HepG2 (cell line): ENCODE measurements around the gene TSSK3. TPM values are rescaled to one million over a fixed set of nuclear protein-coding genes. Genes with fewer than 3 reads are reported as not detected.

Source experiments
- JUNB ChIP-seq: sonication (generic); formaldehyde crosslinking; IDR thresholded peaks from 2 replicates; pipeline ENCODE4 v1.8.0; 2022; ENCODE audit warnings: missing genetic modification reagents, mild to moderate bottlenecking, borderline replicate concordance
- KAT8 ChIP-seq: IDR thresholded peaks from 2 replicates; pipeline ENCODE4 v1.6.1; 2016; ENCODE audit warnings: missing genetic modification reagents, missing compliant biosample characterization
- KDM1A ChIP-seq: IDR thresholded peaks from 2 replicates; pipeline ENCODE4 v1.6.1; 2016; ENCODE audit warnings: missing compliant biosample characterization
- MED13 ChIP-seq: sonication (generic); formaldehyde crosslinking; IDR thresholded peaks from 2 replicates; pipeline ENCODE4 v1.5.0; 2020; ENCODE audit warnings: missing genetic modification reagents
- MNT ChIP-seq: fragments of 450-650 bp; IDR thresholded peaks from 2 replicates; pipeline ENCODE4 v1.6.1; 2016
- NCOR1 ChIP-seq: fragments of 200-600 bp; sonication (generic); IDR thresholded peaks from 2 replicates; pipeline ENCODE4 v1.7.0; 2017; ENCODE audit warnings: antibody characterized with exemption, low read length, borderline replicate concordance
- NR2C2 ChIP-seq: sonication (generic); formaldehyde crosslinking; IDR thresholded peaks from 2 replicates; pipeline ENCODE4 v1.4.0; 2020; ENCODE audit warnings: missing genetic modification reagents, mild to moderate bottlenecking, moderate library complexity, borderline replicate concordance
- RFX1 ChIP-seq: fragments of 450-650 bp; IDR thresholded peaks from 2 replicates; pipeline ENCODE4 v1.6.1; 2017
- ZBTB34 ChIP-seq: sonication (generic); formaldehyde crosslinking; IDR thresholded peaks from 2 replicates; pipeline ENCODE4 v1.8.0; 2022; ENCODE audit warnings: mild to moderate bottlenecking, missing genetic modification reagents
- ZNF709 ChIP-seq: sonication (generic); formaldehyde crosslinking; IDR thresholded peaks from 2 replicates; pipeline ENCODE4 v1.5.0; 2020; ENCODE audit warnings: mild to moderate bottlenecking, missing genetic modification reagents
- ZNF780A ChIP-seq: sonication (generic); formaldehyde crosslinking; IDR thresholded peaks from 2 replicates; pipeline ENCODE4 v1.8.0; 2022; ENCODE audit warnings: mild to moderate bottlenecking, missing genetic modification reagents, moderate library complexity
- polyA plus RNA-seq, 8 experiments: library from polyadenylated mRNA; depleted of rRNA in 3 of 8; stranded (reverse) in 7 of 8; unstranded in 1 of 8; fragments of >200 nt; fragmentation: Illumina TruSeq in 4 of 8; extraction: Trizol in 4 of 8; gene quantifications; 2 replicates each; pipeline versions ENCODE4 v1.2.1 to v1.2.3, GENCODE V29; 2011 to 2016; ENCODE audit warnings: low read depth in 4 of 8, missing spikeins in 1 of 8, mixed read lengths in 1 of 8; ENCODE audit not compliant: insufficient read depth in 1 of 8
- total RNA-seq, 5 experiments: library from RNA; depleted of rRNA; stranded (reverse); fragments of >200 nt; fragmentation: Illumina TruSeq; extraction: Trizol; gene quantifications; 2 replicates each; pipeline ENCODE4 v1.2.3, GENCODE V29; 2016; ENCODE audit warnings: low read depth in 1 of 5
- TF ChIP-seq, protein P1 (sequence below): sonication (generic); formaldehyde crosslinking; IDR thresholded peaks from 2 replicates; pipeline ENCODE4 v1.4.0; 2020; ENCODE audit warnings: mild to moderate bottlenecking, low read depth, missing genetic modification reagents
- TF ChIP-seq, protein P2 (sequence below): sonication (generic); formaldehyde crosslinking; IDR thresholded peaks from 2 replicates; pipeline ENCODE4 v1.5.1; 2020; ENCODE audit warnings: mild to moderate bottlenecking, missing genetic modification reagents

Gene TSSK3
- total and polyA plus RNA-seq, 2 of the 13 experiments (the other 11 are each of a cell fraction or from before 2014, with no cell fraction given), result 1.0 to 1.1 TPM

DNA sequence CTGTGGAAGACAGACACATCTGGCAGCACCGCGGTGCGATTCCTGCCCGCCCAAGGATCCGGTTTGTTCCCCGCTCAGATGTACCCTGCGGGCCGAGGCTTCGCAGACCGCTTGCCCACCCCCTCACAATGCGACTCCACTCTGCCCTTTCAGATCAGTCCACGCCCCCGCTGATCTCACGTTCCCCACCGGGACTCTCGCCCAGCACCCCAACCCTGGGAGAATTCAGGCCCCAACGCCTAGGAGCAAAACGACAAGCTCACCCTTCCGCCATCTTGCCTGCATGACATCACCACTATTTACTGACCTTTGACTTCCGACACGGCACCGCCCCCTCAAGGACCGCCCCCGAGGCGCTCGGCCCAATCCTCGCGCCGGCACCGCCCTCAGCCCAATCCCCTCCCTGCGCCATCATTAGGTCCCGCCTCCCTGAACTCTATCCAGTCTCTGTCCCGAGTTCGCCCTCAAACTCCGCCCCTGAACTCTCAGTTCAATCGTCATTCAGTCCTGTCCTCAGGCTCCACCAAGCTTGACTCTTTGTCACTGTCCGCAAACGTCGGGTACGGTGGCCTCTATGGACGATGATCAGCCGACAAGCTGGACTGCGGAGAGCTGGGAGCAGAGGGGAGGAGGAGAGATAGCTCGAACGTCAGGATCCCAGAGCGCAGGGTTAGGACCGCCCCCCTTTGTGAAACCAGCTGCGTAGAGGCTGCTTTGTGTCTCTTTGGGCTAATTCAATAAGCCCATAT is 32.0 kb downstream of the TSSK3 start, which contains the start of gene BSDC1 (continued):
- TF ChIP-seq, protein P1, sequence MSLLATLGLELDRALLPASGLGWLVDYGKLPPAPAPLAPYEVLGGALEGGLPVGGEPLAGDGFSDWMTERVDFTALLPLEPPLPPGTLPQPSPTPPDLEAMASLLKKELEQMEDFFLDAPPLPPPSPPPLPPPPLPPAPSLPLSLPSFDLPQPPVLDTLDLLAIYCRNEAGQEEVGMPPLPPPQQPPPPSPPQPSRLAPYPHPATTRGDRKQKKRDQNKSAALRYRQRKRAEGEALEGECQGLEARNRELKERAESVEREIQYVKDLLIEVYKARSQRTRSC (CRISPR knock-in tag), result peak; percentile 37; the same call in 1 of the 2 replicates
- TF ChIP-seq ZNF780A (CRISPR knock-in tag) (no peak), MED13 (CRISPR knock-in tag) (0 out of 2 replicates have a peak, but pooled peaks have one; percentile 26), RFX1 (no peak), KAT8 (CRISPR knock-in tag) (peak; percentile 73), ZNF709 (CRISPR knock-in tag) (0 out of 2 replicates have a peak, but pooled peaks have one; percentile 30), ZBTB34 (no peak; the same call in 1 of the 2 replicates), NR2C2 (CRISPR knock-in tag) (peak; percentile 98), KDM1A (CRISPR knock-in tag) (peak; percentile 50; the same call in 1 of the 2 replicates), NCOR1 (no peak), MNT (no peak; the same call in 1 of the 2 replicates), JUNB (CRISPR knock-in tag) (peak; percentile 60; the same call in 1 of the 2 replicates)
- TF ChIP-seq, protein P2, sequence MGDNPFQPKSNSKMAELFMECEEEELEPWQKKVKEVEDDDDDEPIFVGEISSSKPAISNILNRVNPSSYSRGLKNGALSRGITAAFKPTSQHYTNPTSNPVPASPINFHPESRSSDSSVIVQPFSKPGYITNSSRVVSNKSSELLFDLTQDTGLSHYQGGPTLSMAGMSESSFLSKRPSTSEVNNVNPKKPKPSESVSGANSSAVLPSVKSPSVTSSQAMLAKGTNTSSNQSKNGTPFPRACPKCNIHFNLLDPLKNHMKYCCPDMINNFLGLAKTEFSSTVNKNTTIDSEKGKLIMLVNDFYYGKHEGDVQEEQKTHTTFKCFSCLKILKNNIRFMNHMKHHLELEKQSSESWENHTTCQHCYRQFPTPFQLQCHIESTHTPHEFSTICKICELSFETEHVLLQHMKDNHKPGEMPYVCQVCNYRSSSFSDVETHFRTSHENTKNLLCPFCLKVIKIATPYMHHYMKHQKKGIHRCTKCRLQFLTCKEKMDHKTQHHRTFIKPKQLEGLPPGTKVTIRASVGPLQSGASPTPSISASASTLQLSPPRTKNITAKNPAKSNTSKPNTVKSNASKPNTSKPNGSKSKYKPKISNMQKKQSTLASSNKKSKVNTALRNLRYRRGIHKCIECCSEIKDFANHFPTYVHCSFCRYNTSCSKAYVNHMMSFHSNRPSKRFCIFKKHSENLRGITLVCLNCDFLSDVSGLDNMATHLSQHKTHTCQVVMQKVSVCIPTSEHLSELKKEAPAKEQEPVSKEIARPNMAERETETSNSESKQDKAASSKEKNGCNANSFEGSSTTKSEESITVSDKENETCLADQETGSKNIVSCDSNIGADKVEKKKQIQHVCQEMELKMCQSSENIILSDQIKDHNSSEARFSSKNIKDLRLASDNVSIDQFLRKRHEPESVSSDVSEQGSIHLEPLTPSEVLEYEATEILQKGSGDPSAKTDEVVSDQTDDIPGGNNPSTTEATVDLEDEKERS, result no peak
